ENCODE measurements around the gene EFNA1. TPM values are rescaled to one million over a fixed set of nuclear protein-coding genes. Genes with fewer than 3 reads are reported as not detected.

Gene EFNA1
- total and polyA plus RNA-seq, 2 of the 13 experiments (the other 11 are each of a cell fraction or from before 2014, with no cell fraction given), result 81.8 to 874 TPM

- peak; percentile 97 for TF ChIP-seq MED1 (CRISPR knock-in tag; IDR thresholded peaks at IDR 0.05)
- TF ChIP-seq GATAD1 (CRISPR knock-in tag; IDR thresholded peaks at IDR 0.05), result peak; percentile 75
- TF ChIP-seq ZBTB33 (CRISPR knock-in tag; IDR thresholded peaks at IDR 0.05), result peak; percentile 79
- no peak for TF ChIP-seq SMAD9 (CRISPR knock-in tag; IDR thresholded peaks at IDR 0.05)
- peak; percentile 96 for TF ChIP-seq FOXP4 (CRISPR knock-in tag; IDR thresholded peaks at IDR 0.05)
- TF ChIP-seq NFIB (CRISPR knock-in tag; IDR thresholded peaks at IDR 0.05; ENCODE audit: borderline replicate concordance), result no peak
- no peak for TF ChIP-seq TRIM24 (CRISPR knock-in tag; IDR thresholded peaks at IDR 0.05)
- peak; percentile 34; the same call in 1 of the 2 replicates for TF ChIP-seq ZNF776 (CRISPR knock-in tag; IDR thresholded peaks at IDR 0.05)
- no peak for TF ChIP-seq ZNF382 (CRISPR knock-in tag; IDR thresholded peaks at IDR 0.05; ENCODE audit: borderline replicate concordance)
- no peak for TF ChIP-seq ZNF407 (CRISPR knock-in tag; IDR thresholded peaks at IDR 0.05; ENCODE audit: not compliant biosample characterization)
- TF ChIP-seq PCBP1 (IDR thresholded peaks at IDR 0.05; ENCODE audit: borderline replicate concordance, low read depth, low read length), result peak; percentile 89; the same call in 1 of the 2 replicates
- peak; percentile 87; the same call in 1 of the 2 replicates for TF ChIP-seq ZFP1 (CRISPR knock-in tag; IDR thresholded peaks at IDR 0.05)
- peak; percentile 97 for TF ChIP-seq NCOR1 (IDR thresholded peaks at IDR 0.05; ENCODE audit: borderline replicate concordance, low read length)
These were observed at the start of gene EFNA1 (continued) for GRCh38 chr1:155127105-155127966.

Measured in HepG2 (cell line).